ENCODE data around the gene EPN2.

DNA sequence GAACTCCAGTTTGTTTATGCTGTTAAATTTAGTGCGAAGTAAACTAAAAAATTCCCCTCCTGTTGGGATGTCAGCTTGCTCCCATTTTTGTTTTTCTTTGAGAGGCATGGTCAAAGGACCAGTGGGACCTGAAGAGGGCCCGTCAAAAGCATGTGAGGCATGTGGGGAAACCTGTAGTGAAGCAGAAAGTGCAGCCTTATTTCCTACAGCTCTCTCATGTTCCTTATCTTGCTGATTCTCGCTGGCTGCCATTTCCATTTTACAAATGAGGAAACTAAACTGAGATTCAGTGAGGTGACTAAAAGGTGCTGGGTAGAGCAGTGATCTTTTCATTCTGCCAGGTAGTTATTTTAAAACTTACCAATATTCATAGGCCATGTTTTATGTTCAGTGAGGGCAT lies 27.1 kb downstream of the EPN2 start:
- TF ChIP-seq SP1 (IDR thresholded peaks at IDR 0.05): no peak
- no peak for TF ChIP-seq FOXM1 (IDR thresholded peaks at IDR 0.05; ENCODE audit: borderline replicate concordance)
- TF ChIP-seq FOXK2 (IDR thresholded peaks at IDR 0.05): no peak
- no peak for TF ChIP-seq LEF1 (IDR thresholded peaks at IDR 0.05; ENCODE audit: borderline replicate concordance)
- no peak for TF ChIP-seq HDGF (IDR thresholded peaks at IDR 0.05; ENCODE audit: borderline replicate concordance)
- TF ChIP-seq, protein P1, sequence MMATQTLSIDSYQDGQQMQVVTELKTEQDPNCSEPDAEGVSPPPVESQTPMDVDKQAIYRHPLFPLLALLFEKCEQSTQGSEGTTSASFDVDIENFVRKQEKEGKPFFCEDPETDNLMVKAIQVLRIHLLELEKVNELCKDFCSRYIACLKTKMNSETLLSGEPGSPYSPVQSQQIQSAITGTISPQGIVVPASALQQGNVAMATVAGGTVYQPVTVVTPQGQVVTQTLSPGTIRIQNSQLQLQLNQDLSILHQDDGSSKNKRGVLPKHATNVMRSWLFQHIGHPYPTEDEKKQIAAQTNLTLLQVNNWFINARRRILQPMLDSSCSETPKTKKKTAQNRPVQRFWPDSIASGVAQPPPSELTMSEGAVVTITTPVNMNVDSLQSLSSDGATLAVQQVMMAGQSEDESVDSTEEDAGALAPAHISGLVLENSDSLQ (IDR thresholded peaks at IDR 0.05): no peak
- no peak for TF ChIP-seq ARNT (IDR thresholded peaks at IDR 0.05)
- no peak for TF ChIP-seq NFRKB (IDR thresholded peaks at IDR 0.05)
- no peak for TF ChIP-seq L3MBTL2 (conservative IDR thresholded peaks at IDR 0.05)
